ELF-1 (cell line): Measurements from ENCODE around the gene PML.

Source experiments
- DNase-seq: peaks from one replicate; pipeline ENCODE4 v3.0.0-alpha.2; 2016; ENCODE audit warnings: low read depth, low spot score

The PML gene

GRCh38 chr15:73984208-73984979, 10.1 kb upstream of the PML start:
- no peak for DNase-seq

GRCh38 chr15:73985101-73985873, 9.2 kb upstream of the PML start:
- no peak for DNase-seq

- DNase-seq: no peak
Measured at GRCh38 chr15:73986055-73986775, 8.3 kb upstream of the PML start.

GRCh38 chr15:73986776-73987056, 7.8 kb upstream of the PML start:
- no peak for DNase-seq

- DNase-seq: no peak
Measured at GRCh38 chr15:73987250-73987649, 7.3 kb upstream of the PML start.

- no peak for DNase-seq
Measured at GRCh38 chr15:73987681-73988444, 6.7 kb upstream of the PML start.

- no peak for DNase-seq
Measured at GRCh38 chr15:73988445-73988969, 6.0 kb upstream of the PML start.

- DNase-seq: no peak
Measured at GRCh38 chr15:73989001-73989798, 5.3 kb upstream of the PML start.

GRCh38 chr15:73990250-73991005, 4.1 kb upstream of the PML start:
- DNase-seq: no peak

GRCh38 chr15:73991260-73991659, 3.3 kb upstream of the PML start:
- DNase-seq: no peak

- DNase-seq: peak; percentile 95
Measured at GRCh38 chr15:73991726-73992593, 2.6 kb upstream of the PML start, which contains the start of gene STOML1. TSS of gene STOML1 (minus strand) at chr15:73992295. CDS start at chr15:73992223, 72 bp downstream.

GRCh38 chr15:73992594-73992898, 2.0 kb upstream of the PML start:
- no peak for DNase-seq

- DNase-seq: no peak
Measured at GRCh38 chr15:73993211-73993994, 1.1 kb upstream of the PML start.

GRCh38 chr15:73994912-73995622, 551 bp downstream of the PML start:
- peak; percentile 30 for DNase-seq

- DNase-seq: no peak
Measured at GRCh38 chr15:73996267-73996666, 1.8 kb downstream of the PML start.

GRCh38 chr15:73996939-73997338, 2.4 kb downstream of the PML start:
- DNase-seq: no peak

- DNase-seq: no peak
Measured at GRCh38 chr15:73997986-73998385, 3.5 kb downstream of the PML start.
